ENCODE measurements around the gene NEU3. TPM values are rescaled to one million over a fixed set of nuclear protein-coding genes. Genes with fewer than 3 reads are reported as not detected.
"Not testable (repeated sequence)": the region's sequence is repeated elsewhere in the genome, so short reads cannot be mapped to it uniquely, and the experiment has no call there.

The NEU3 gene, protein sequence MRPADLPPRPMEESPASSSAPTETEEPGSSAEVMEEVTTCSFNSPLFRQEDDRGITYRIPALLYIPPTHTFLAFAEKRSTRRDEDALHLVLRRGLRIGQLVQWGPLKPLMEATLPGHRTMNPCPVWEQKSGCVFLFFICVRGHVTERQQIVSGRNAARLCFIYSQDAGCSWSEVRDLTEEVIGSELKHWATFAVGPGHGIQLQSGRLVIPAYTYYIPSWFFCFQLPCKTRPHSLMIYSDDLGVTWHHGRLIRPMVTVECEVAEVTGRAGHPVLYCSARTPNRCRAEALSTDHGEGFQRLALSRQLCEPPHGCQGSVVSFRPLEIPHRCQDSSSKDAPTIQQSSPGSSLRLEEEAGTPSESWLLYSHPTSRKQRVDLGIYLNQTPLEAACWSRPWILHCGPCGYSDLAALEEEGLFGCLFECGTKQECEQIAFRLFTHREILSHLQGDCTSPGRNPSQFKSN
- 4.5 TPM for total RNA-seq
- long read RNA-seq, full-length matches to known transcripts, result 2 of 2 reads
- long read RNA-seq, partial matches to known transcripts, result 0 of 2 reads
- long read RNA-seq, other reads (novel, unspliced or antisense), result 0 of 2 reads

DNA sequence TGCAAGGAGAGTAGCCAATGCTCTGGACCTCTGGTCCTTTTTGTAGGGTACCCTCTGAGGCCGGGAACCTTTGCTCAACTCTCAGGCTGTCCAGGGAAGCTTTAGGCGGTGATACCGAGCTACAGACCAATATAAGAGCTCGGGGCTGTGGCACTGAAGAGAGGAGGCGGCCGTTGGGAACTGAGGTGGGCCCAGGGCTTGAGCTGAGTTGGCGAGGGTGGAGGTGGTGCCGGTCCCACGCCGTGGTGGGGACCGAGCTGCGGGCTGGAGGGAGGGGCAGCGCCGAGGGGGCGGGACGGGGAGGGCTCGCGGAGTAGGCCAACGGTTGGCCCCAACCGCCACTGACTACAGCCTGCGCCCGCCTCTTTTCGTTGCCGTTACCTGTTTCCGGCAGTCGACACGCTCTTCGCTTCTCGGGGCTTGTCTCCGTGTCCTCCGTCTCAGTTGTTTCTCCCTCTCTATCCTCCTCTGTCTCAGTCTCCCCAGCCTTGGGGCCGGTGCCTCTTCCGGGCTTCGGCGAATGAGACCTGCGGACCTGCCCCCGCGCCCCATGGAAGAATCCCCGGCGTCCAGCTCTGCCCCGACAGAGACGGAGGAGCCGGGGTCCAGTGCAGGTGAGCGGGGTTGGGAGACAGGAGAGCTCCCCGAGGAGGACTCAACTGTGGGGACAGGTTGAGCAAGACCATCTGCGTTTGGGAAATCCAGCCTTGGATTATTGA is at the start of gene NEU3:
Gene NEU3 (plus strand): TSS at position 393 of the 719 bp plus-strand sequence. CDS start 128 bp downstream, at position 521.
- ATAC-seq (peak; percentile 94), DNase-seq (ENCODE audit: missing footprints) (peak; percentile 86)
- intact Hi-C loops (cut with DNase I), result no loop called here

DNA sequence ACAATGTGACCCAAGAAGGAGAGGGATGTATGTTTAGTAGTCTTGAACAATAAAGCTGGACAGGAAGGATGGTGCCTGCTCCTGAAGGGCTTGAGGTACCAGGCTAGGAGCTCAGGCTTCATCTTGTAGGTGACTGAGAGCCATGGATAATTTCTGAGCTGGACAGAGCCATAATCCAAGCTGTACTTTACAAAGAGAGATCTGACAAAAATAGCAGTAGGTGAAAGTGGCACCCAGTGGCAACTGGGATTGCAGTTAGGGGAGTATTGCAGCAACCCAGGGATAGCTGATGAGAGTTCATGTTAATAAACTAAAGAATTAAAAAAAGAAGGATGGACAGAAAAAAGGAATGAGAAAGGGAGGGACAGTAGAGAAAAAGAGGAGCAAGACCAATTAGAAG is 47.2 kb upstream of the NEU3 start:
- no peak for DNase-seq (ENCODE audit: missing footprints)
- intact Hi-C loops (cut with DNase I), result no loop called here
- no peak for ATAC-seq

DNA sequence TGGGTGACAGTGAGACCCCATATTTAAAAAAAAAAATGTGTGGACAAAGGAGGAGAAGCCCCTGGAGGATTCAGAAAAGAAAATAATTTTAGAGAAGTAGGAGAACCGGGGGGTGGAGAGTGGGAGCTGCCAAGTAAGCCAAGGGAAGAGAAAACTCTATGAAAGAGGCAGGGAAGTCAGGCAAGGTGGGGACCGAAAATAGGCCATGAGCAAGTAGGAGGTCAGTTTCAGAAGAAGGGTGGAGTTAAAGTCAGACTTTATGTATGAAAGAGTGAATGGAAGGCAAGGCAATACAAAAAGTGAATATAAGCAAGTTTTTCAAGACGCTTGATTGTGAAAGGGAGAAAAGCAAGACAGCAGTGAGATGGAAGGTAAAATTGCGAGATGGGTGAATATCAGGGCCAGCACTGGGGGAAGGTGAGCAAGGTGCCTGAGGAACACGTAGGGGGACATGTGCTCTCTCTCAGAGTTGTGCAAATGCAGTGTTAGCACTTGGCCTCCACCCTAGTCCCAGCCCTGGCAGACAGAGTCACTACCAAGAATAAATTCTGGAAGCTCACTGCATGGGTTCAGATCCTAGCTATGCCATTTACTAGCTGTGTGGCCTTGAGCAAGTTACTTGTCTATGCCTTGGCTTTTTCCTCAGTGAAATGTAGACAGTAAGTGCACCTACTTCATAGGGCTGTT is 46.5 kb upstream of the NEU3 start:
- intact Hi-C loops (cut with DNase I), result no loop called here
- no peak for DNase-seq (ENCODE audit: missing footprints)
- no peak for ATAC-seq

DNA sequence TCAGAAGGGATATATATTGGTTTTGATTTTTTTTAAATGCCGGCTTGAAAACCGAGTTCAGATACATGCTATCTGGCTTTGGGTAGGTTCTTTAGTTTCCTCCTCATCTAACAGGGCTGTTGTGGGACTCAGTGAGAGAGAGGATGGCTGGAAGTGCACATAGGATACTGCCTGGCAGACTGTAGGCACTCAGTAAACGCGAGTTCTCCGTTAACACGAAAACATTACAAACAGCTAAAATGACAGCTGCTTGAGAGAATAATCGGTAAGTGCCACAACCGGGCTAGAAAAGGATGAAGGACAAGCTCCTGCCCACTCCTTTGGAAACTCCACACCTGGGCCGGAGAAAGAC is 40.2 kb upstream of the NEU3 start:
- no peak for DNase-seq (ENCODE audit: missing footprints)
- intact Hi-C loops (cut with DNase I), result no loop called here
- peak; percentile 4 for ATAC-seq

DNA sequence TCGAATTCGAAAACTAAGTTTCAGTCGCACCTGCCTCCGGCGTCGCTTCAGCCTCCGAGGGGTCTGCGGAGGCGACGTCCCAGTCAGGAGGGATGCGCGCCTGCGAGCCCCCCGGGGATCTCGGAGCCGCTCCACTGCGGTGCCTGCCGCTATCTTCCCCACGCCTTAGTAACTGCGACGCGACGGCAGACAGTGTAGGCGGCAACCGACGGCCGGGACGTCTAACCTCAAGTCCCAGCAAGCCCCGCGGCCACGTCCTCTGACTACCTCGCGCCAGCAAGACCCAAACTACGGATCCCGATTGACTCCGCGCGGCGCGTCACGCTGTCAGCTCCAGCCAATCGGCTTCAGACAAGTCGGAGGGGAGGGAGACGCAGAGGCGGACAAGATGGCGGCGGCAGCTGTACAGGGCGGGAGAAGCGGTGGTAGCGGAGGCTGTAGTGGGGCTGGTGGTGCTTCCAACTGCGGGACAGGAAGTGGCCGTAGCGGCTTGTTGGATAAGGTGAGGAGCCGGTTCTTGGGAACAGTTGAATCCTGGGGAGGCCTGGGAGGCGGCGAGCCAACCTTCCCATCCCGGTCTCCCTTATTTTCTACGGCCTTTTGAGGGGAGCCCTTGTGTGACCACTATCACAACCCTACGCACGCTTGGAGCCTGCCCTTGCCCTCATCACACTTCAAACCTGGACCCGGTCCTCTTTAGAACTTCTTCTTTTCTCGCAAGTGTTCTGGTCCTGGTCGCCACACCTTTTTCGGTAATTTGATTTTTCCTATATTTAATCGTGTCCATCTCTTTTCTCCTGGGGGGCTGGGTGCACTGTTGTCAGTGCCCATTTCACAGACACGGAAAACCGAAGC is 39.6 kb upstream of the NEU3 start, which contains the start of the genes SPCS2 and XRRA1:
Gene SPCS2 (plus strand): TSS at position 369 of the 855 bp plus-strand sequence. CDS start 20 bp downstream, at position 389.
Gene XRRA1 (minus strand): TSS at position 194 of the 855 bp plus-strand sequence. CDS start 8,213 bp downstream, outside the sequence.
- peak; percentile 100 for DNase-seq (ENCODE audit: missing footprints)
- intact Hi-C loops (cut with DNase I), result no loop called here
- peak; percentile 99 for ATAC-seq

DNA sequence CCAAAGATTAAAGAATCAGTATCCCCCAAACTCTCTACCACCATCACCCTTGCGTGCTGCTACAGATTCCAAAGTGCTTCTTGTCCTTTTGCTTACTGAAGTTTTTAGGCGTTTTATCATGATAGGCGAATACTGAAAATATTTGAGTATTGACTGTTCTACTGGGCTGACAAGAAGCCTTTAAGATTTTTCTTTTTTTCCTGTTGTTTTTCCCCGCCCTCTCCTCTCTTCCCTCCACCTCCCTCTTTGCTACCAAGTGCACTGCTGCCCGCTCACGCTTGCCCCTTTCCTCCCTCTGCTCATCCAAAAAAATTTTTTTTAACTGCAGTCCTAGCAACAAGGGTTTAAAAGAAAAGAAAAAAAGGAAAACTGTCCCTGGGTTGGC is 39.0 kb upstream of the NEU3 start:
- ATAC-seq, result no peak
- DNase-seq (ENCODE audit: missing footprints), result no peak
- intact Hi-C loops (cut with DNase I), result no loop called here

DNA sequence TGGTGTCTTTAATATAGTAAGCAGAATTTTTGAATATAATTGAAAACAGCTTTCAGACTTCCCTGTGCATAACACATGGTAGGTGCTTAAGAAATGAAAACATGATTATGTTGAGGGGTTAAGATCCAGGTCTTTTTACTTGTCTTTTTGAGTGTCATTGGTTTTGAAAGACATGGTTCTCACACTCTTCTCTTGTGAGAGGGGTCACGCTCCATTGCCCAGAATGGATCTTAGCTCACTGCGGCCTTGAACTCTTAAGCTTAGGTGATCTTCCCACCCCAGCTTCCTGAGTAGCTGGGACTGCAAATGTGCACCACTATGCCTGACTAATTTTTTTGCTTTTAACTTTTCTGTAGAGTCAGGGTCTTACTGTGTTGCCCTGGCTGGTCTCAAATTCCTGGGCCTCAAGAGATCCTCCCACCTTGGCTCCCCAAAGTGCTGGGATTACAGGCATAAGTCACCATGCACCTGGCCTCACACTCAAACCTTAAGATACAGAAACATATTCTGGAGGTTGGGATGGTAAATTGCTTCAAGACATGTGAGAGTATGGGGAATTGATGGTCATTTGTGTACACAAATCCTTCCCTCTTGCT is 38.3 kb upstream of the NEU3 start:
- intact Hi-C loops (cut with DNase I), result no loop called here
- DNase-seq (ENCODE audit: missing footprints) (no peak), ATAC-seq (no peak)

DNA sequence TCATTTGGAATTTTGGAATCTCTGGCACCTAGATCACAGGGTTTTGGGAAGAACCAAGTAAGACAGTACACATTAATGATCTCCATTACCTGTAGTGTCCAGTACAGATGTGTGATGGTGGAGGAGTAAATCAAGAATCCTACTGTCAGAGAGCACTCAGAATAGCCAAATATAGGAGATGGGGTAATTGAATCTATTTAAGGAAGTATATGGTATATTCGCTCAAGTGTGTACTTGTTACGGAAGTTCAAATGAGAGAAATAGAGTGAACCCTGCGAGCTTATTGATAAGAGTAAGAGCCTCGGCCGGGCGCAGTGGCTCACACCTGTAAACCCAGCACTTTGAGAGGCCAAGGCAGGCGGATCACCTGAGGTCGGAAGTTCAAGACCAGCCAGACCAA is 37.5 kb upstream of the NEU3 start:
- no peak for ATAC-seq
- intact Hi-C loops (cut with DNase I), result no loop called here

DNA sequence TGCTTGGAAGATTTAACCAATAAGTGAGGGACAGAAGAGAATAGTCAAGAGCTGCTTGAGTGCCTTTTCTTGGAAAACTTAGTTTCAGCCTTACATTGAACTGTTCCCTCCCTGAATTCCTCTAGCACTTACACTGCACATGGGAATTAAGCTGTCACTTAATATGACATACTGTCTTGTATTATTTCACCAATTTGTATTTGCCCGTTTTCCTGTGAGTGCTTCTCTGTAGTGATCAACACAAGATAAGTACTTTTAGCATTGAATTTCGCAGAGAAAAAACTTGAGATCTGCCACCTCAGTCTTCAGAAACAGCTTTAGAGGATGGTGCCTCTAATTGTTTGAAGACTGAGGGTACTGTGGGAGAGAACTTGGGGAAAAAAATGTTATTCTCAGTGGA is 36.0 kb upstream of the NEU3 start:
- intact Hi-C loops (cut with DNase I), result no loop called here
- ATAC-seq (no peak), DNase-seq (ENCODE audit: missing footprints) (no peak)

More for the DNA sequence above, 37.5 kb upstream of the NEU3 start:
- DNase-seq (ENCODE audit: missing footprints), result no peak

DNA sequence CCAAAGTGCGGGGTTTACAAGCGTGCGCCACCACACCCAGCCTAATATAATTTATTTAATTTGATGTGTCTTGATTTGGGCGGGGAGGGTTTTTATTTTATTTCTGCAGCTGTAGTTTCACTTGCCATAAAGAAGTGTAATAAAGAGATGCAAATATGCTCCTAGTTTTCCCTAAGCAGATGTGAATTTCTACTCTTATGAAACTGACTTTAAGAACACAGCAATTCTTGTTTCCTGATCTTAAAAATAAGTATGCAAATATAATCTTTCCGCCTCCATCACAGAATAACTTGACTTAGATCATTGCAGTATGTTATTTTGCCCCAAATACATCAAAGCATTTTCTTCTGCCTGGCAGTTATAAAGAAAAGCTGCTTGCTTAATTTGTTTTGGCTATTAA is 35.3 kb upstream of the NEU3 start:
- no peak for DNase-seq (ENCODE audit: missing footprints)
- intact Hi-C loops (cut with DNase I), result no loop called here
- no peak for ATAC-seq

DNA sequence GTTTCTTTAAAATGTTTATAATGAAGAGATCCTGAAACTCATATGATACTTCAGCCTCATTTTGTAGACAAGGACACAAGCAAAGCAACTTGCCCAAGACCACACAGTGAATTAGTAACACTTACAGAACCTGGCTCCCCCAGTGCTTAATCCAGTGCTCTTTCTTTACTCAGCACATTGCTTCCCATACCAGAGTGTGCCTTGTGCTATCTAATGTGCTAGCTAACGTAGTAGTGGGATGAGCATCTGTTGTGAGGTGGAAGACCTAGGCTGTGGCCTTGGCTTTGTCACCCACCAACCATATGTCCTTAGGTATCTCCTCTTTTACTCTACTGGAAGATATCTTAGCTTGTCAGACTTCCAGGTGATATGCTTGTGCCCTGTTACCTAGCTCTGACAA is 34.5 kb upstream of the NEU3 start:
- intact Hi-C loops (cut with DNase I), result no loop called here
- ATAC-seq, result no peak

DNA sequence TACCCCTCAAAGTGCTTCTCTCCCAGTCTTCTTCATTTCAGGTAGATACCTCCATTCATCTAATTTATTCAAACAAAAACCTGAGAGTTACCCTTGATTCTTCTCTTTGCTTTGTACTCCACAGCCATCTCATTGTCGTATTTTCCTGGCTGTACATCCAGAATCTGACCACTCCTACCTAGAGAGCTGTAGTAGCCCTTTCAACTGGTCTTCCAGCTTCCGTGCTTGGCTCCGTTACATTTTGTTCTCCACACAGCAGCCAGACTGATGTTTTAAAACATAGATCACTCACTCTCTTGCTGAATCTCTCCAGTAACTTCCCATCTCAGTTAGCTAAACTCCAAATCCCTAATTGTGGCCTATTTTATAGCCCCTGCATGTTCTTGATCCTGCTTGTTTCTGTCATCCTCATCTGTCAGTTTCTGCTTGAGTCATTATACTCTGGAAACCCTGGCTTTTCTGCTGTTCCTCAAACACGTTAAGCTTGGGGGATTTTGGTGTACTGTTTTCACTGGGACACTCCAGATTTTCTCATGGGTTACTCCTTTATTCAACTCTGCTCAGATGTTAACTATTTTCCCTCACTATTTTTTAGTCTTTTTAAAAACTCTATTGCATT is 32.2 kb upstream of the NEU3 start:
- ATAC-seq (peak; percentile 70), DNase-seq (ENCODE audit: missing footprints) (no peak)
- intact Hi-C loops (cut with DNase I), result no loop called here

More for the DNA sequence above, 34.5 kb upstream of the NEU3 start:
- no peak for DNase-seq (ENCODE audit: missing footprints)

DNA sequence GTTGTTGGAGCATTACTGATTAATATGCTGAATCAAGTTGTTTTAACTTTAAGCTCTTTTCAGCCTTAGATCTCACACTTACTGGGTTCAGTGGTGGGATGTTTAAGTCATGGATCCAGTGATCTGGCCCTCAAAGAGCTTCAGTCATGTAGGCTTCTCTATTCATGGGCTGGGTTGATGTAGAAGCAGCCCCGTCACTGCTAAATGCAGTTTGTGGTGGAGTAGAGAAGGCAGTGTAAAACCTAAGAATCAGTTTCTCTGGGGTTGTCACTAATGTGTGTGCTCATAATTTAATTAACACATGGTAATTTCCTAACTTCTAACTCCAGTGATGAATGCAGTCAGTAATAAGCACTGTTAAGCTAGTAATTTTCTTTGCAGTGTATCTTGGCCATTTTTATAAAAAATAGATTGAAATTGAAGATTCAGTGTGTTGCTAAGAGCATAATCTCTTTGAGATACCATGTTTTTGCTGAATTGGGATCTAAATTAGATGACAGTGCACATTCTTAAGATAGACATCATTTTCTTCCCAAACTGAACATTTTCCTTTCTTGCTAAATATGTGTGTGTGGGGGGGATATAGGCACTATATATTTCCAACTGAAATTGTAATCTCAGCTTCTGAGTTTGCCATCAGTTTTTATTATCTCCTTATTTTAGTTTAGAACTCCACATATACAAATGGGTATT is 30.6 kb upstream of the NEU3 start:
- intact Hi-C loops (cut with DNase I), result no loop called here
- DNase-seq (ENCODE audit: missing footprints) (no peak), ATAC-seq (no peak)

DNA sequence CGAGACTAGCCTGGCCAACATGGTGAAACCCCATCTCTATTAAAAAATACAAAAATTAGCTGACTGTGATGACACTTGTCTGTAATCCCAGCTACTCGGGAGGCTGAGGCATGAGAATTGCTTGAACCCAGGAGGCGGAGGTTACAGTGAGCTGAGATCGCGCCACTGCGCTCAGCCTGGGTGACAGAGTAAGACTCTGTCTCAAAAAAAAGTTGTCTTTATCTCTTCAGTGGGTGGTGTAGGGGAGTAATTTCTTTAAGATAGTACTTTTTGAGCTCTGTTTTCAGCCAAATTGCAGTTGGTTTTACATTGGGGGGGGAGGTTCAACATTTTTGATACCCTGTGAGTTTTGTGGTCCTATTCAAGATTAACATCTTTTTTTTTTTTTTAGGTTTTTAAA is 28.6 kb upstream of the NEU3 start:
- ATAC-seq; DNase-seq (ENCODE audit: missing footprints); intact Hi-C loops (cut with DNase I): not testable (repeated sequence)

DNA sequence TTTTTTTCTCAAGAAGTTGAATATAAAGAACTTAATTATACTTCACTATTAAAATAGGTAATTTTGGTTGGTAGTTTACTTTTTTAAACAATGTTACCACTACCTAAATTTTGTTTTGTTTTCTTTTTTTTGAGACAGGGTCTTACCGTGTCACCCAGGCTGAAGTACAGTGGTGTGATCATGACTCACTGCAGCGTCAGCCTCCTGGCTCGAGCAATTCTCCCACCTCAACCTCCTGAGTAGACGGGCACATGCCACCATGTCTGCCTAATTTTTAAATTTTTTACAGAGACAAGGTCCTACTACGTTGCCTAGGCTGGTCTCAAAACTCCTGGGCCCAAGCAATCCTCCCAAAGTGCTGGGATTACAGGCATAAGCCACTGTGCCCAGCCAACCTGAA is 22.1 kb upstream of the NEU3 start:
- ATAC-seq, result no peak
- DNase-seq (ENCODE audit: missing footprints), result no peak
- intact Hi-C loops (cut with DNase I), result no loop called here

DNA sequence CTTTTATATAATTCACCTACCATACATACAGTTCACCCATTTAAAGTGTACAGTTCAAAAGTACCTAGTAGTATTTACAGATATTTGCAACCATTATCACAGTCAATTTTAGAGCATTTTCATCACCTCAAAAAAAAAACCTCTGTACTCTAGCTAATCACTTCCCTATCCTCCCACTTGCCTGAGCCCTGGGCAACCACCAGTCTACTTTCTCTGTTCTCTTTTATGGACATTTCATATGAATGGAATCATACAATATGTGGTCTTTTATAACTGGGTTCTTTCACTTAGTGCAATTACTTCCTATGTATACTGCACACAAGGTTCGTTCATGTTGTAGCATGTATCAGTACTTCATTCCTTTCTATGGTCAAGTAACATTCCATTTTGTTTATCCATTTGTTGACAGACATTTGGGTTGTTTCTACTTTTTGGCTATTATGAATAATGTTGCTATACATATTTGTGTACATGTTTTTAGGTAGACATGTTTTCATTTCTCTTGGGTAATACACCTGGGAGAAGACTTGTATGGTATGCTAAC is 17.8 kb upstream of the NEU3 start:
- ATAC-seq (no peak), DNase-seq (ENCODE audit: missing footprints) (no peak)
- intact Hi-C loops (cut with DNase I), result no loop called here

DNA sequence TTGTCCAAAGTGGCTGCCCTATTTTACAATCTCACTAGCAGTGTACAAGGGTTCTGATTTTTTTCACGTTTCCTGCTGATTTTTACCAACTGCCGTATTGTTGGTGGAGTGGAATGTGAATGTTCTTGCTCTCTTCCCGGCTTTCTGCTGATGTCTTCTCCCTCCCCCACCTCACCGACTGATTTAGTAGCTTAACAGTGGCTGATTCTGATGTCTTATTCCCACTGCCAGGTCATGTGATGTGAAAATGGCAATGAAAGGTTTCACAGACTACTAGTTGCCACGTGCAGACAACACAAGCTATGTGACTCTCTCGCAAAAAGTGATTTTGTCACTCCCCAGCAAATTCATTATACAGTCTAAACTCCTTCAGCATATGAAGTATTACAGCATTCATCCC is 17.3 kb upstream of the NEU3 start:
- intact Hi-C loops (cut with DNase I), result no loop called here
- ATAC-seq (no peak), DNase-seq (ENCODE audit: missing footprints) (no peak)

All from Right ventricle myocardium inferior (tissue), 1 donor.